Esophagus muscularis mucosa (tissue), 4 donors: ENCODE results near the gene EIF6. TPM values are rescaled to one million over a fixed set of nuclear protein-coding genes. Genes with fewer than 3 reads are reported as not detected.

ENCODE experiments used
- DNase-seq: peaks from one replicate; pipeline ENCODE4 v3.0.0-alpha.2; 2017; ENCODE audit errors: extremely low spot score
- H3K27ac ChIP-seq, 4 donors: fragments of 200-600 bp; sonication (generic); replicated peaks in 1 of 4; 1 replicate in 3 of 4; 2 replicates in 1 of 4; pipeline ENCODE4 v1.5.1; 2016 to 2019; ENCODE audit warnings: mild to moderate bottlenecking in 1 of 4
- H3K27me3 ChIP-seq, 4 donors: fragments of 200-600 bp; sonication (generic); one replicate each; pipeline versions ENCODE4 v1.5.1 to v1.6.0; 2016 to 2019
- H3K36me3 ChIP-seq, 4 donors: fragments of 200-600 bp; sonication (generic); one replicate each; pipeline ENCODE4 v1.5.1; 2016 to 2019
- H3K4me1 ChIP-seq, 4 donors: fragments of 200-600 bp; sonication (generic); one replicate each; pipeline ENCODE4 v1.5.1; 2016 to 2019
- H3K4me3 ChIP-seq, 4 donors: fragments of 200-600 bp; sonication (generic); 1 replicate in 2 of 4; 2 replicates in 2 of 4; pipeline ENCODE4 v1.5.1; 2016 to 2019; ENCODE audit warnings: mild to moderate bottlenecking in 4 of 4, moderate library complexity in 1 of 4
- H3K9me3 ChIP-seq, 4 donors: fragments of 200-600 bp; sonication (generic); 1 replicate in 3 of 4; 2 replicates in 1 of 4; pipeline ENCODE4 v1.5.1; 2016 to 2019
- EP300 ChIP-seq: sonication (generic); formaldehyde crosslinking; IDR thresholded peaks from one replicate; pipeline ENCODE4 v1.6.1; 2017; ENCODE audit warnings: antibody characterized with exemption
- POLR2A ChIP-seq: fragments of 450-650 bp; IDR thresholded peaks from one replicate; pipeline ENCODE4 v1.6.1; 2017; ENCODE audit warnings: antibody characterized with exemption, moderate library complexity, mild to moderate bottlenecking, low read depth
- POLR2AphosphoS5 ChIP-seq, 2 donors: sonication (generic); formaldehyde crosslinking; IDR thresholded peaks; one replicate each; pipeline ENCODE4 v1.6.1; 2017; ENCODE audit warnings: antibody characterized with exemption in 2 of 2
- WGBS: methylation state at CpG from one replicate; pipeline ENCODE4 v1.1.5; 2018; 5-methylcytosine and 5-hydroxymethylcytosine counted together
- intact Hi-C: fragments of 100-400 bp; cut with DNase I; formaldehyde crosslinking; loops from one replicate; pipeline ENCODE4 v1.15.1; 2023
- total RNA-seq, 4 donors: library from RNA; depleted of rRNA; stranded (reverse); fragments of >200 nt; gene quantifications; one replicate each; pipeline versions ENCODE4 v1.1.0 to v1.2.1, GENCODE V29; 2016
- TF ChIP-seq, protein P1 (sequence below), 3 experiments: fragments of 200-600 bp in 2 of 3; fragments of 450-650 bp in 1 of 3; sonication (generic) in 2 of 3; IDR thresholded peaks; one replicate each; pipeline ENCODE4 v1.5.1; 2017 to 2019; ENCODE audit warnings: antibody characterized with exemption in 3 of 3, mild to moderate bottlenecking in 2 of 3, moderate library complexity in 1 of 3

Gene EIF6
- total RNA-seq, 4 donors from 2014 or later: 47.8 to 106 (median 85.0) TPM

DNA sequence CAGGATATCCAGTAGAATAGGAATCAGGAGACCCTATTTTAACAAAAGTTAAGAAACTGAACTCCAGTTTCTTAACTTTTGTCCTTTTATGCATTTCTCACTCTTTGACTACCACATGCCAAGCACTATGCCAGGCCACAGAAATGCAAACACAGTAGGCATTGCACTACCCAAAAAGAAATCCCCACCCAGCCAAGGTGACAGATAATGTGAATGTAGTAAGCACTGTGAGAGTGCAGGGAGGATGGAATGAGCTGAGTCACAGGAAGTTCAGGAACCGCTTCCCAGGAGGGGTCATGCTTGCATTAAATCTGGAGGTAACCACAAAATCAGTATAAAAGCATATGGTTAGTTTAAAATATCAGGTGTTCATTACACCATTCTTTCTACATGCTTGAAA, 27.7 kb upstream of the EIF6 start:
- Histone ChIP-seq H3K4me3 (no peak overlapping the region), H3K4me1 (peaks cover 15 to 18% (median 17%) of the 10 kb centered on the region in 4 donors), H3K27ac (no peak overlapping the region), H3K27me3 (no peaks in the 10 kb centered on the region), H3K9me3 (no peaks in the 10 kb centered on the region), H3K36me3 (peaks cover 0 to 32% (median 12%) of the 10 kb centered on the region in 4 donors)
- DNase-seq: no peak
- TF ChIP-seq EP300 (no peak), POLR2AphosphoS5 (IDR thresholded peaks at IDR 0.05) (no peak), POLR2A (no peak)
- TF ChIP-seq, protein P1, sequence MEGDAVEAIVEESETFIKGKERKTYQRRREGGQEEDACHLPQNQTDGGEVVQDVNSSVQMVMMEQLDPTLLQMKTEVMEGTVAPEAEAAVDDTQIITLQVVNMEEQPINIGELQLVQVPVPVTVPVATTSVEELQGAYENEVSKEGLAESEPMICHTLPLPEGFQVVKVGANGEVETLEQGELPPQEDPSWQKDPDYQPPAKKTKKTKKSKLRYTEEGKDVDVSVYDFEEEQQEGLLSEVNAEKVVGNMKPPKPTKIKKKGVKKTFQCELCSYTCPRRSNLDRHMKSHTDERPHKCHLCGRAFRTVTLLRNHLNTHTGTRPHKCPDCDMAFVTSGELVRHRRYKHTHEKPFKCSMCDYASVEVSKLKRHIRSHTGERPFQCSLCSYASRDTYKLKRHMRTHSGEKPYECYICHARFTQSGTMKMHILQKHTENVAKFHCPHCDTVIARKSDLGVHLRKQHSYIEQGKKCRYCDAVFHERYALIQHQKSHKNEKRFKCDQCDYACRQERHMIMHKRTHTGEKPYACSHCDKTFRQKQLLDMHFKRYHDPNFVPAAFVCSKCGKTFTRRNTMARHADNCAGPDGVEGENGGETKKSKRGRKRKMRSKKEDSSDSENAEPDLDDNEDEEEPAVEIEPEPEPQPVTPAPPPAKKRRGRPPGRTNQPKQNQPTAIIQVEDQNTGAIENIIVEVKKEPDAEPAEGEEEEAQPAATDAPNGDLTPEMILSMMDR (IDR thresholded peaks at IDR 0.05): no peak
- intact Hi-C loops: no loop called here
- 80% methylated on average over 1 of the region's 1 CpG for WGBS

DNA sequence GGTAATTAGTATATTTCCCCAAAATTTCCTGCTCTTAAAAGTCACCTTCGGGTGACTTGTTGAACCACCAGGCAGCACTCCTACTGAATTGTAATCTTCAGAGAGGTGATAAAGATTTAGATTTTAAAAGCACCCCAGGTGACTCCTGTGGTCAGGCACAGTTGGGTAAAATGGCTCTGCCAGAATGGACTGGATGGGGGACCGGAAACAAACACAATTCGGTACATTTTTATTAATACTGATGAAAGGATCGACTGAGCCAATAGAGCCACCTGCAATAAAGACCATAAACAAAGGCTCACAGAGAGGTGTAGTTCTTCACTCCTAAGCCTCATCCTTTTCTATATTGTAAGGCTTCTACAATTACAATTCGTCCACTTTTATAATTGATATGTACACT, 27.2 kb upstream of the EIF6 start:
- no peak for DNase-seq
- H3K4me1 ChIP-seq: peaks cover 19 to 23% (median 22%) of the 10 kb centered on the region in 4 donors
- 98% methylated on average over 5 of the region's 5 CpGs for WGBS
- peaks cover 0 to 32% (median 12%) of the 10 kb centered on the region in 4 donors for H3K36me3 ChIP-seq
- no peak for TF ChIP-seq POLR2A
- TF ChIP-seq, protein P1 (IDR thresholded peaks at IDR 0.05): no peak
- no peak for TF ChIP-seq POLR2AphosphoS5 (IDR thresholded peaks at IDR 0.05)
- TF ChIP-seq EP300: no peak
- no peaks in the 10 kb centered on the region for H3K9me3 ChIP-seq
- no peak overlapping the region for H3K27ac ChIP-seq
- no peaks in the 10 kb centered on the region for H3K27me3 ChIP-seq
- intact Hi-C loops: no loop called here
- H3K4me3 ChIP-seq: no peak overlapping the region

DNA sequence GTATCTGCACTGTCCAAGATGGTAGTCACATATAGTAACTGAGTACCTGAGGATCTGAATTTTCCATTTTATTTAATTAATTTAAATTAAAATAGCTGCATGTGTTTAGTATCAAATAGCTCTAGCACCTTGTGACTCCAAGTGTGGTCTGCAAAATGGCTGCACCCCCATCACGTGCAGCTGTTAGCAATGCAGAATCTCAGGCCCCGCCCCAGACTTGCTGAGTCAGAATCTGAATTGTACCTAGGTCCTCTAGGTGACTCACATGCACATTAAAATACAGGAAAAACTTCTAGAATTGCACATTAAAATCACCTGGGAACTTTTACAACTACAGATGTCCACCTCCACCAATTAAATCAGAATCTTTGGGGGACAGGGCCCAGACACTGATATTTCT, 26.8 kb upstream of the EIF6 start:
- Histone ChIP-seq H3K4me3 (no peak overlapping the region), H3K36me3 (peaks cover 0 to 33% (median 12%) of the 10 kb centered on the region in 4 donors), H3K27ac (no peak overlapping the region), H3K4me1 (peaks cover 22 to 28% (median 26%) of the 10 kb centered on the region in 4 donors), H3K9me3 (no peaks in the 10 kb centered on the region), H3K27me3 (no peaks in the 10 kb centered on the region)
- no peak for DNase-seq
- 89% methylated on average over 2 of the region's 2 CpGs for WGBS
- intact Hi-C loops: no loop called here
- TF ChIP-seq POLR2AphosphoS5 (IDR thresholded peaks at IDR 0.05): no peak
- TF ChIP-seq, protein P1 (IDR thresholded peaks at IDR 0.05): no peak
- no peak for TF ChIP-seq POLR2A
- TF ChIP-seq EP300: no peak

DNA sequence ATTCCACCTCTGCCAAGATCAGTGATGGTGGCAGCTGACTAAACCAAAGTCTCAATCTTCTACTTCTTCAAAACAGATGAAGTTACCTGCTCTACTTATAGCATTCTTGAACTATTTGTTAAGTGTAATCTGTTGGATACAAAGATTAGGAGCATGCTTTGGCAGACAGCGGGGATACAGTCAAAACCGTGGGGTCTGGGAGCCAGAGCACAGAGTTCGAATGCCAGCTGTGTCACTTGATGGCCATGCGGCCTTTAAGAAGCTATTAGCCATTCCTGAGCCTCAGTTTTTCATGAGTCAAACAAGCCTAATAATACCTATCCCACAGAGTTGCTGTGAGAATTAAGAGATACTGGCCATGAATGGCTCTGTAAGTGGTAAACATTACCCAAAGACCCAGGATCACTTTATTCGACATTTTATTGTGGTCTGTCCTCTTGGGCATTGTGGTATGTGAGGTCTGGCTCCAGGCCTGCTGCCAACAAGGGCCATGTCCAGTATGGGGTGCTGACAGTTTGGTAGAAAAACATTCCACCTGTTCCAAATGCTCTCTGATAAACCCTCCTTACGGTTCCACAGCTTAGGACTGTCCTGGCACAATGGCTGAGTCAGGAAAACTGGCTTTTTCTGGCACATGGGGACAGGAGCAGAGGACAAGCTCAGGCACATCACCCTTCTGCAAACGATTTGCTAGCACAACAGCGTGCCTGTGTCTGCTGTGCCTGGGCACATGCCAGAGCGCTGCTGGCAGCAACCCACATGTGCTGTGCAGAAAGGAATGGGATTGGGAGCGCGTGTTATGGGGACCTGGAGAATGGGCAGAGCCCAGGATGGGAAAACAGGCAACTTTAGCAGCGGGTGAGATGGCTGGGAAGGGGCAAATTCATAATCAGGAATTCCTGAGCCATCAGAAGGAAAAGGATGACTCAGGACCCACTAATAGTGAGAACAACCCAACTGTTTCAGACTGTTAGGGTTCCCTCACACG, 23.4 kb upstream of the EIF6 start:
- no peak overlapping the region for H3K4me3 ChIP-seq
- peaks cover 22 to 53% (median 52%) of the 10 kb centered on the region in 4 donors for H3K4me1 ChIP-seq
- 55% methylated on average over 12 of the region's 13 CpGs for WGBS
- no peak for DNase-seq
- no peaks in the 10 kb centered on the region for H3K27me3 ChIP-seq
- peak overlapping the region; percentile 40 to 60 (median 51) for H3K27ac ChIP-seq
- intact Hi-C loops: no loop called here
- peak; percentile 40 to 41 for TF ChIP-seq POLR2AphosphoS5 (IDR thresholded peaks at IDR 0.05)
- TF ChIP-seq, protein P1 (IDR thresholded peaks at IDR 0.05): no peak
- no peak for TF ChIP-seq POLR2A
- TF ChIP-seq EP300: no peak
- H3K9me3 ChIP-seq: no peaks in the 10 kb centered on the region
- peaks cover 0 to 28% (median 8%) of the 10 kb centered on the region in 4 donors for H3K36me3 ChIP-seq
